Esophagus muscularis mucosa (tissue), 4 donors: ENCODE data around the gene GRIK1.

Experiments
- CTCF ChIP-seq, 3 experiments: fragments of 200-600 bp in 2 of 3; fragments of 450-650 bp in 1 of 3; sonication (generic) in 2 of 3; IDR thresholded peaks; one replicate each; pipeline ENCODE4 v1.5.1; 2017 to 2019; ENCODE audit warnings: antibody characterized with exemption in 3 of 3, mild to moderate bottlenecking in 2 of 3, moderate library complexity in 1 of 3
- EP300 ChIP-seq: sonication (generic); formaldehyde crosslinking; IDR thresholded peaks from one replicate; pipeline ENCODE4 v1.6.1; 2017; ENCODE audit warnings: antibody characterized with exemption
- POLR2A ChIP-seq: fragments of 450-650 bp; IDR thresholded peaks from one replicate; pipeline ENCODE4 v1.6.1; 2017; ENCODE audit warnings: antibody characterized with exemption, moderate library complexity, mild to moderate bottlenecking, low read depth
- POLR2AphosphoS5 ChIP-seq, 2 donors: sonication (generic); formaldehyde crosslinking; IDR thresholded peaks; one replicate each; pipeline ENCODE4 v1.6.1; 2017; ENCODE audit warnings: antibody characterized with exemption in 2 of 2

DNA sequence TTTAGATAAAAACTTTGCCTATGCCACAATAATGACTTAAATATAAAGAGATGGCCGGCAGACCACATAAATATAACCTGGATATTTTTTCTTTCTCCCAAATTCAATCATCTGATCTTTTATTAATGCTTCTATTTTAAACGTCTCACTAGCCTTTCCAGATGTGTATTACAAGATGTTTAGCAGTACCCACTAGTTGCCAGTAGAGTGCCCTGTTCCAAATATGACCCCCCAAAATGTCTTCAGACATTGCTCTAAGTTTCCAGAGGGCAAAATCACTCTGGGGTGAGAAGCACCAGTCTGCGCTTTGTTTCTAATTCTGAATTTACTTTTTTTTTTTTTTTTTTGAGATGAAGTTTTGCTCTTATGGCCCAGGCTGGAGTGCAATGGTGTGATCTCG, 268.1 kb downstream of the GRIK1 start:
- TF ChIP-seq POLR2A, result no peak
- TF ChIP-seq CTCF (IDR thresholded peaks at IDR 0.05), result no peak
- TF ChIP-seq POLR2AphosphoS5 (IDR thresholded peaks at IDR 0.05), result no peak
- no peak for TF ChIP-seq EP300
